GM18858 (cell line): ENCODE results near the gene E4F1.

Experiments used
- ATAC-seq: cut with Tn5 transposase; IDR thresholded peaks from one replicate; pipeline ENCODE4 v1.9.1; 2021; ENCODE audit not compliant: unreplicated experiment

E4F1 gene, protein sequence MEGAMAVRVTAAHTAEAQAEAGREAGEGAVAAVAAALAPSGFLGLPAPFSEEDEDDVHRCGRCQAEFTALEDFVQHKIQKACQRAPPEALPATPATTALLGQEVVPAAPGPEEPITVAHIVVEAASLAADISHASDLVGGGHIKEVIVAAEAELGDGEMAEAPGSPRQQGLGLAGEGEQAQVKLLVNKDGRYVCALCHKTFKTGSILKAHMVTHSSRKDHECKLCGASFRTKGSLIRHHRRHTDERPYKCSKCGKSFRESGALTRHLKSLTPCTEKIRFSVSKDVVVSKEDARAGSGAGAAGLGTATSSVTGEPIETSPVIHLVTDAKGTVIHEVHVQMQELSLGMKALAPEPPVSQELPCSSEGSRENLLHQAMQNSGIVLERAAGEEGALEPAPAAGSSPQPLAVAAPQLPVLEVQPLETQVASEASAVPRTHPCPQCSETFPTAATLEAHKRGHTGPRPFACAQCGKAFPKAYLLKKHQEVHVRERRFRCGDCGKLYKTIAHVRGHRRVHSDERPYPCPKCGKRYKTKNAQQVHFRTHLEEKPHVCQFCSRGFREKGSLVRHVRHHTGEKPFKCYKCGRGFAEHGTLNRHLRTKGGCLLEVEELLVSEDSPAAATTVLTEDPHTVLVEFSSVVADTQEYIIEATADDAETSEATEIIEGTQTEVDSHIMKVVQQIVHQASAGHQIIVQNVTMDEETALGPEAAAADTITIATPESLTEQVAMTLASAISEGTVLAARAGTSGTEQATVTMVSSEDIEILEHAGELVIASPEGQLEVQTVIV

GRCh38 chr16:2223221-2223941, at the start of gene E4F1:
Gene E4F1, plus strand, starts transcription at chr16:2223591. Its CDS starts 23 bp downstream, at chr16:2223614.
- ATAC-seq: peak; percentile 68

GRCh38 chr16:2173916-2174315, 49.5 kb upstream of the E4F1 start:
- ATAC-seq: no peak

- no peak for ATAC-seq
These were observed 48.8 kb upstream of the E4F1 start for GRCh38 chr16:2174396-2175131.

DNA sequence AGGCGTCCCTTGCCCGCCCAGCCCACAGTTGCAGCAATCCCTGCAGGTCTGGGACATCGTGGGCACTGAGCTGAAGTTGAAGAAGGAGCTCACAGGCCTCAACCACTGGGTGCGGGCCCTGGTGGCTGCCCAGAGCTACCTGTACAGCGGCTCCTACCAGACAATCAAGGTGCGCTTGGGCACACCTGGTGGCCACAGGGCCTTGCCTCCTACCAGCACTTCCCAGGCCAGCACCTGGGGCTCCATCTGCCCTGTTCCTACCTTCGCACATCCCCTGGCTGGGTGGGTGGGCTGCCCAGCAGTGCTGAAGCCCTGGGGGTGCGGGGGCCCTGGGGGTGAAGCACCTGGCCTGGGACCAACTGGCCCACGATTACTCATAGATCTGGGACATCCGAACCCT, 47.9 kb upstream of the E4F1 start:
- ATAC-seq: no peak

- no peak for ATAC-seq
These were observed 47.3 kb upstream of the E4F1 start for GRCh38 chr16:2176047-2176446.

GRCh38 chr16:2177101-2177500, 46.3 kb upstream of the E4F1 start:
- ATAC-seq: no peak

- no peak for ATAC-seq
These were observed 45.8 kb upstream of the E4F1 start for GRCh38 chr16:2177561-2177960.

GRCh38 chr16:2178321-2179106, 44.9 kb upstream of the E4F1 start:
- no peak for ATAC-seq

- no peak for ATAC-seq
These were observed 44.3 kb upstream of the E4F1 start for GRCh38 chr16:2179107-2179501.

DNA sequence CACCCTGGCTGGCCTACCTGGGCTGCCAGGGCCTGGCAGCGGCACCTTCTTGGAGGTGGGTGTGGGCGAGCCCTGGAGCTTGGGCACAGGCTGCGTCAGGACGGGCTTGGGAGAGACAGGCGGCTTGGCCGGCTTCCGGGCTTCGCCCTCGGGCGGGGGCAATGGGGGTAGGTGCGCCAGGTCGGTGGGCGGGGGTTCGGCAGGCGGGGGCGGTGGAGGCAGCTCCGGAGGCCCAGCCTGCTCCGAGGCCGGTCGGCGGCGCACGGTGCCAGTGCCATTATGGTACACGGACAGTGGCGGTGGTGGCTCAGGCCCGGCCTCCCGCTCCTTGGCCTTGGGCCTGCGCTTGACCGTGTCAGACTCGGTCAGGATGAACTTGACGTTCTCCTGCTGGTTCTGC, 43.8 kb upstream of the E4F1 start:
- ATAC-seq: no peak

DNA sequence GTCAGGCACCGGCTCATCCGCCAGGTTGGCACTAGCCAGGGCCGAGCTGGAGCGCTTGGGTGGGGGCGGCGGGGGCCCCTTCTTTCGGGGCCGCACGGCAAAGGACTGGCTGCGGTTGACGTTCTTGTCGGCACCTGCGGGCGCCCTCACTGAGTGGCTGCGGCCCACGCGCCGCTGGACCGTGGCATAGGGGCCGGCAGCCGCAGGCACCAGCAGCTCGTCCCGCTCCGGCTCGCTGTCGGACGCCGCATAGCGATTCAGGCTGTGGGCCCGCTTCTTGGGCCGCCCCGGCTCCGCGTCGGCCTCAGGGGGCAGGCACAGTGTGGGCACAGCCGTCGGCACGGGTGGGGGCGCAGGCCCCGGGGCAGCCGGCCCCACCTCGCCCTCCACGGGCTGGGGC, 42.9 kb upstream of the E4F1 start:
- ATAC-seq: no peak

GRCh38 chr16:2180962-2181923, 42.1 kb upstream of the E4F1 start:
- no peak for ATAC-seq

DNA sequence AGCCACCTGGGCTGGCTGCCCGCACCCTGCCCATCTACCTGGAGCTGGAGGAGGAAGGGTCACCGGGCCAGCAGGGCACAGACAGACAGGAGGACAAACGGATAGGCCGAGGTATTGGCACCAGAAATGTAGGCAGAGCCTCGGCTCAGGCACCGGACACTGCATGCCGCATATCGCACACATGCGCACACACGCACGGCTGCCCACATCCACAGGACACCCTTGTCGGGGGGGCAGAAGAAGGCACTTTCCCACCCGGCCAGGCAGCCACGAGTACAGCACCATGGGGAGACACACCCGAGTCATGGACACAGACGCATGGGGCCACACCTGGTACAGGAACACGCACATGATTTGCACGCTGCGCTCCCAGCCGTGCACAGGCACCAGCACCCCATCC, 41.4 kb upstream of the E4F1 start:
- ATAC-seq: no peak

DNA sequence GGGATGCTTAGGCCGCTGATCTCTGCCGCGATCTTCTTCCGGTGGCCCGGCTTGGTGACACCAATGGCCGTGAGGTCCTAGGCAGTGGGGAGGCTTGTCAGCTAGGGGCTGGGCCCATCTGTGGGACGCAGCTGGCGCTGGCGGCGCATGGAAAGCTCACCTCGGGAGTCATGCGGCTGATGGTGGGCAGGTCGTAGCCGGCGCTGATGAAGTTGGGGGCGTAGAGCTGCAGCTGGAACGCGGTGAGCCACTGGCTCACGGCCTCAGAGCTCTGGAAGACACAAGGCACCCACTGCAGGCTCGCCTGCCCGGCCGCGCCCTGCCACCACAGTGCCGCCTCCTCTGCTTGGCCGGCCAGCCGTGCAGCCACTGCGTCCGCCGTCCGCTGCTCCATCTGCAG, 39.7 kb upstream of the E4F1 start:
- no peak for ATAC-seq

- no peak for ATAC-seq
These were observed 39.0 kb upstream of the E4F1 start for GRCh38 chr16:2184346-2184745.

DNA sequence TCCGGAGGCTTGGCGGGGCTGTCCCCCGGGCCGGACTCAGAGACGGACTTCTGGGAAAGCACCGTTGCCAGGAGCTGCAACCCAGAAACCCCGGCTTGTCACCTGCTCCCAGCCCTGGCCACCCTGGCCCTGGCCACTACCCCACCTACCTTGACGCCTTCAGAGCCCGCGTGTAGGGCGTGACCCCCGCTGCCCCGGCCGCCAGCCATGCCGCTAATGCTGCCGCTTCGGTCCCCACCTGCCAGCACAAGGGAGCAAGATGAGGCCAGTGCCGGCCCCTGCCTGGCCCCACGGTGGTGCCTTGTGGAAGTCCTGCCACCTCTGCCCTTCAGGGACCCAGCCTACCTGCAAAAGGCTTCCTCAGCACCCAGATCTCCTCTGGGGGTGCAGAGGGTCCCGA, 38.4 kb upstream of the E4F1 start:
- no peak for ATAC-seq

DNA sequence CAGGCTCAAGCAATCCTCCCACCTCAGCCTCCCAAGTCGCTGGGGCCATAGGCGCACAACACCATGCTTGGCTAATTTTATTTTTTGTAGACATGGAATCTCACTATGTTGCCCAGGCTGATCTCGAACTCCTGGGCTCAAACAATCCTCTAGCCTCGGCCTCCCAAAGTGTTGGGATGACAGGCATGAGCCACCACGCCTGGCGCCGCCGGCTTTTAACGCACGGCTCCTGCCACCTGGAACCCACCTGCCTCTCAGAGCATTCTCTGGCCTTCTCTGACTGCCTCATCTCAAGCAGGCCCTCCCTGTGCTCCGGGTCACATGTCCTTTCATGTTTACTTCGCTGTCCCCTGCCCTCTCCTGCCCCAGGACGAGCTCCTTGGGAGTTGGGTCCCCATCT, 37.3 kb upstream of the E4F1 start:
- ATAC-seq: no peak

DNA sequence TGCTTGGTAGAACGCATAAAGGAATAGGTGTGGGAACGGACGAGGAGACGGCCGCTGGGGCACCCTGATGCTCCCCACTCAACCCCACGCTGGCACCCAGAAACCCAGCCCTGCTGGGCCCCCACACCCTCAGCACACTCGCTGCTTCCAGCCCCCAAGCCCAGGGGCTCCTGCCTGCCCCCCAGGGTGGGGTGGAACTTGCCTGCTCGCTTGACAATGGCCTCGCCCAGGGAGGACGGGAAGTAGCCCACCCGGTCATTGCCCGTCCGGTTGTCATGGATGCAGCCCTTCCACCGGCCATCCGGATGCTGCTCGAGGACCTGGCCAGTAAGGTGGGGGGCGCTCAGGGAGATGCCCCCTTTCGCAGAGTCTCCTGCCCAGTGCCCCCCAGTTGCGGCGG, 36.9 kb upstream of the E4F1 start:
- ATAC-seq: no peak

DNA sequence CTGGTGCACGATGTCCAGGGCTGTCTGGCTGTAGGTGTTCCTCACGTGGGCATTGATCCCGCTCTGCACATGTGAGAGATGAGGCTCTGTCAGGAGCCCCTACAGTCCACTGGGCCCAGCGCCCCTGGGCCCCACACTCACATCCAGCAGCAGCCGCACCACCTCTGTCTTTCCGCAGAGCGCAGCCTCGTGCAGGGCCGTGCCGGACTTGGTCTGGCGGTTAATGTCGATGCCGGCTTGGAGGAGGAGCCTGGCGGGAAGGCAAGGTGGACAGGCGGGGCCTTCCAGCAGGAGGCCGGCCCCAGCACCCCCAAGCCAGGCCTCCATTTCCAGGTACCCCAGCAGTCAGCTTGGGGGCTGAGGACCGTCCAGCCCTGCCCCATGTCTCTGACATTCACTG, 36.2 kb upstream of the E4F1 start:
- ATAC-seq: no peak
